Neutrophil (primary cell): ENCODE data around the gene RNF20.

Source experiments
- H3K27ac ChIP-seq: fragments of 200-600 bp; sonication (generic); 2 replicates; pipeline ENCODE4 v1.5.1; 2016; ENCODE audit warnings: mild to moderate bottlenecking, moderate library complexity
- H3K27me3 ChIP-seq: fragments of 200-600 bp; sonication (generic); 2 replicates; pipeline ENCODE4 v1.6.0; 2016; ENCODE audit warnings: mild to moderate bottlenecking
- H3K36me3 ChIP-seq: fragments of 200-600 bp; sonication (generic); 2 replicates; pipeline ENCODE4 v1.5.1; 2017
- H3K4me1 ChIP-seq, 2 experiments: fragments of 200-600 bp in 1 of 2; sonication (generic) in 1 of 2; 1 replicate in 1 of 2; 2 replicates in 1 of 2; pipeline versions ENCODE4 v1.5.1 to v1.6.1; 2013 to 2016; ENCODE audit warnings: low read depth in 1 of 2, low read length in 1 of 2, mild to moderate bottlenecking in 1 of 2, moderate library complexity in 1 of 2; ENCODE audit not compliant: control insufficient read depth in 1 of 2, insufficient read depth in 1 of 2
- H3K4me3 ChIP-seq, 2 experiments: fragments of 200-600 bp in 1 of 2; sonication (generic) in 1 of 2; 1 replicate in 1 of 2; 2 replicates in 1 of 2; pipeline ENCODE4 v1.5.1; 2013 to 2016; ENCODE audit warnings: low read depth in 1 of 2, low read length in 1 of 2, mild to moderate bottlenecking in 1 of 2, moderate library complexity in 1 of 2
- H3K9me3 ChIP-seq: fragments of 200-600 bp; sonication (generic); 2 replicates; pipeline ENCODE4 v1.5.1; 2016
- CTCF ChIP-seq: fragments of 200-600 bp; sonication (generic); IDR thresholded peaks from 2 replicates; pipeline ENCODE4 v1.5.1; 2016; ENCODE audit warnings: antibody characterized with exemption

RNF20 gene

GRCh38 chr9:101524371-101524770 lies 9.3 kb upstream of the RNF20 start:
- no peak overlapping the region for H3K4me3 ChIP-seq
- no peaks in the 10 kb centered on the region for H3K36me3 ChIP-seq
- TF ChIP-seq CTCF: no peak
- no peak overlapping the region for H3K27ac ChIP-seq
- H3K27me3 ChIP-seq: peaks cover 46% of the 10 kb centered on the region
- H3K9me3 ChIP-seq: no peaks in the 10 kb centered on the region
- no peaks in the 10 kb centered on the region for H3K4me1 ChIP-seq

- Histone ChIP-seq H3K27me3 (peaks cover 40% of the 10 kb centered on the region), H3K36me3 (no peaks in the 10 kb centered on the region), H3K4me1 (no peaks in the 10 kb centered on the region), H3K9me3 (no peaks in the 10 kb centered on the region), H3K4me3 (no peak overlapping the region), H3K27ac (no peak overlapping the region)
- no peak for TF ChIP-seq CTCF
These were observed 6.6 kb upstream of the RNF20 start for GRCh38 chr9:101527066-101527465.

- no peak overlapping the region for H3K4me3 ChIP-seq
These were observed 5.6 kb upstream of the RNF20 start for GRCh38 chr9:101528015-101528414.

GRCh38 chr9:101530076-101530711 lies 3.5 kb upstream of the RNF20 start:
- no peaks in the 10 kb centered on the region for H3K36me3 ChIP-seq
- peaks cover 14 to 16% of the 10 kb centered on the region in 2 experiments for H3K4me1 ChIP-seq
- H3K27ac ChIP-seq: no peak overlapping the region
- peak; percentile 82 for TF ChIP-seq CTCF
- H3K9me3 ChIP-seq: no peaks in the 10 kb centered on the region
- peaks cover 19% of the 10 kb centered on the region for H3K27me3 ChIP-seq
- no peak overlapping the region for H3K4me3 ChIP-seq

More at GRCh38 chr9:101528015-101528414, 5.6 kb upstream of the RNF20 start:
- peaks cover 3 to 6% of the 10 kb centered on the region in 2 experiments for H3K4me1 ChIP-seq
- no peaks in the 10 kb centered on the region for H3K9me3 ChIP-seq
- H3K36me3 ChIP-seq: no peaks in the 10 kb centered on the region
- peaks cover 35% of the 10 kb centered on the region for H3K27me3 ChIP-seq
- H3K27ac ChIP-seq: no peak overlapping the region
- no peak for TF ChIP-seq CTCF

GRCh38 chr9:101536351-101536750 lies 2.7 kb downstream of the RNF20 start:
- H3K27ac ChIP-seq: no peak overlapping the region
- H3K36me3 ChIP-seq: peaks cover 57% of the 10 kb centered on the region
- TF ChIP-seq CTCF: no peak
- H3K4me3 ChIP-seq: no peak overlapping the region
- no peaks in the 10 kb centered on the region for H3K9me3 ChIP-seq
- H3K4me1 ChIP-seq: peaks cover 14 to 16% of the 10 kb centered on the region in 2 experiments
- H3K27me3 ChIP-seq: no peaks in the 10 kb centered on the region
